HG02981 (cell line): ENCODE results near the gene COL27A1.

ENCODE experiments used
- ATAC-seq: cut with Tn5 transposase; IDR thresholded peaks from one replicate; pipeline ENCODE4 v1.9.1; 2021; ENCODE audit warnings: mild to moderate bottlenecking, moderate library complexity; ENCODE audit not compliant: unreplicated experiment

Gene COL27A1

GRCh38 chr9:114238891-114239875 is 83.8 kb downstream of the COL27A1 start:
- no peak for ATAC-seq

DNA sequence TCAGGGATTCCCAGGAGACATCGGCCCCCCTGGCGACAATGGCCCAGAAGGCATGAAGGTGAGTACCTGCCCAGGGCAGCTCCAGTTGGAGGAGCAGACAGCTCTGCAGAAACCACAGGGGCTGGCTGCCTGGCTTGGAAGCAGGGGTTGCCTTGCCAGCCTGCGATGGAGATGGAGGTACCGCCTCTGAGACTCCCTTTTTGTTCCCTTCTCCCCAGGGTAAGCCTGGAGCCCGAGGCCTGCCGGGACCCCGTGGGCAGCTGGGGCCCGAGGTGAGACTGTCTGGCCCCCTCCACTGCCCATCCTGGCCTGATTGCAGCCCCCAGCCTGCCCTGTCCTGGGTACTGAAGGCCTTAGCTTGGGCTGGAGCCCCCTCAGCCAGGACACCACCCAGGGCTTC is 84.9 kb downstream of the COL27A1 start:
- ATAC-seq = no peak

- ATAC-seq = no peak
Observed at GRCh38 chr9:114240647-114241558, 85.6 kb downstream of the COL27A1 start.

GRCh38 chr9:114242837-114243236 is 87.5 kb downstream of the COL27A1 start:
- ATAC-seq = no peak

DNA sequence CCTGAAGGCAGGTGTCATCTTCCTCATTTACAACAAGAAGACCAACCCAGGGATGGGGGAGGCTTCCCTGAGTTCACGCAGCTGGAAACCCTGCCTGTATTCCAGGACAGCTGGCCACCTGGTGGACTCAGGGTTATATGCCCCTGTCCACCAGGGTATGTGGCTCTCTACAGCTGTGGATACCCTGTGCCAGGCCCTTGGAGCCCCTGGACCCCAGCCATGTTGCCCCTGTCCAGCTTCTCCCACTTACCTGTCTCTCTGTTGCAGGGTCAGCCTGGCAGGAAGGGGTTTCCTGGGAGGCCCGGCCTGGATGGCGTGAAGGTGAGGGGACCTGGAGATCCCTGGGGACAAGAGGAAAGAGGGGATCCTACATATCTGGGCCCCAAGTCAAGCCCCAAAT is 87.9 kb downstream of the COL27A1 start:
- ATAC-seq = no peak

DNA sequence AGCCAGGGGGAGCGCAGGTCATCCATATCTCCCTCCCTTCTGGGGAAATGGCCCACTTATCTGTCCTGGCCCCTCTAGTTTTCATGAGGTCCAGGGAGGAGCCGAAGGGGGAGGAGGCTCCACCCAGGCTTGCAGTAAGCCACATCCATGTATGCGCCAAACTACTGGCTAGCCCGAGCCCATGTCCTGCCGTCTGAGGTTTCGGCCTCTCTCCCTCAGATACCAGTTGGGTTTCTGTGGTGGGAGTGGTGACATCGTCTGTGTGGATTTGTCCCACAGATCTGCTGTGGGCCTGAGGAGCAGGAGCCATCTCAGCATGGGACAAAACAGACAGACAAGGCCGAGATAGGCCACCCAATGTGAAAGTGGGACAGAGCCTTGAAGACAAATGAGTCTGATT is 89.2 kb downstream of the COL27A1 start:
- ATAC-seq = no peak

GRCh38 chr9:114246558-114246957 is 91.2 kb downstream of the COL27A1 start:
- ATAC-seq = no peak

DNA sequence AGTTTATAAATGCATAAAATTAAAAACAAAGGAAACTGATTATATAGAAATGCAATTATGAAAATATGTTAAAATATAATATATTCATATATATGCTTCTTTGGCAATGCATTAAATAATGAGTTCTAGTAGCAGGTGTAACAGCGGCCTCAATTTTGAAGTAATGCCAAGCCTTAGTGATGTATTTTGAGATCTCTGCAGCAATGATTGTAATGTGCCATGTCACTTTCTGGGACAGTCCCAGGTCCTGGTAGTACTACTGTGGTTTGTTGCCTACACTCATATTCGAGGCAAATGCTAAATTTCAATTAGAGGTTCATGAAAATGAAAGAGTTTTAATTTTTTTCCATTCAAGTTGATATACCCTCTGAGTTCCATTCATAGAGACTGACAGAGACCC is 91.7 kb downstream of the COL27A1 start:
- ATAC-seq = no peak

GRCh38 chr9:114247491-114247890 is 92.2 kb downstream of the COL27A1 start:
- no peak for ATAC-seq

- no peak for ATAC-seq
Observed at GRCh38 chr9:114248299-114248707, 93.0 kb downstream of the COL27A1 start.

DNA sequence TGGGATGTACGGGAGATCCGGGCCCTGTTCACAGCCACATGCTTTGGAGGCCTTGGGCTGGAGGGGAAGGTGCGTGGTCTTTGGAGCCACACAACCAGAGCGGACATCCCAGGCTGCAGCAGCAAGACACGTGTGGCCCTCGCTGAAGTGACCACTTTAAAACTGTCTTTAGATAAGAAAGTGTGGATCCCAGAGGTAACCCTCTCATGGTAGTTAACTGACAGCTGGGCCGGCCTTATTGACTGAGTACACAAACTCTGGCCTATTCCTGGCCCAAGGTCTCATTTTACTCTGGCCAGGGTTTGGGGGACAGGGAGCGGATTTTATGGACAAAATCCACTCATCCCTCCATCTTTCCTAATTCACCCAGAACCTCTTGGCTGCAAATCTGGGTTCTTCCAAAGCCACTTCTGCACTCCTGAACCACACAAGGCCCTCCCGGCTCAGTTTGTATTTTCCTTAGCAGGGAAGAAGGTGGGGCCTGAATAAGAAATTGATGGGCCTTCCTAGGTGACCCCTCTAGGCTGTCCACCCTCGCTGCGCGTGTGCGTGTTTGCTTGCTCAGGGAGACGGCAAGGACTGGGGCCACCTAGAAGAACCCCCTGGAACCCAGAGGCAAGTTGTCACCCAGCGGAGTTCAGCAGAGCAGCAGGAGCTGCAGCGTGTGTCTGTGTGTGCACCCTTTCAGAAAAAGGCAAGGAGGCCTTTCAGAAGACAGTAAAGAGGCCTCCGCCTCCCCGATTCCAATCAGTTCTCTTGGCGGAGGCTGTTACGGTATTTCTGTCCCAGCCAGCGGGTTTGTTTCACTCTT is 94.3 kb downstream of the COL27A1 start:
- ATAC-seq = no peak

DNA sequence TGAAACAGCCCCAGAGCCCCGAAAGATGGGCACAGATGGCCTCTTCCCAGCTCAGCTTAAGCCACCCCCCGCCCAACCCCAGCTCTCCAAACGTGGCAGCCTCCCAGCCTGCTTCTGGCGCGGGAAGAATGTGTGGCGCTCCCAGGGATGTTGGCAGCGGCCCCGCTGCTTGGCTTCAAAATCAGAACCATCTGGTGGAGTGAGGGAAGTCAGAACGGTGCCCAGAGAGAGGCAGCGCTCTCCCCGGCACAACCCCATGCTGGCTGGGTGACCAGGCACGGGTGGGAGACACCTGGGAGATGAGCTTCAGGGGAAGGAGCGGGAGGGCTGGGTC is 94.9 kb downstream of the COL27A1 start:
- no peak for ATAC-seq

GRCh38 chr9:114250648-114251047 is 95.3 kb downstream of the COL27A1 start:
- no peak for ATAC-seq

- ATAC-seq = no peak
Observed at GRCh38 chr9:114252394-114252793, 97.1 kb downstream of the COL27A1 start.

- ATAC-seq = no peak
Observed at GRCh38 chr9:114256827-114257328, 101.5 kb downstream of the COL27A1 start.

DNA sequence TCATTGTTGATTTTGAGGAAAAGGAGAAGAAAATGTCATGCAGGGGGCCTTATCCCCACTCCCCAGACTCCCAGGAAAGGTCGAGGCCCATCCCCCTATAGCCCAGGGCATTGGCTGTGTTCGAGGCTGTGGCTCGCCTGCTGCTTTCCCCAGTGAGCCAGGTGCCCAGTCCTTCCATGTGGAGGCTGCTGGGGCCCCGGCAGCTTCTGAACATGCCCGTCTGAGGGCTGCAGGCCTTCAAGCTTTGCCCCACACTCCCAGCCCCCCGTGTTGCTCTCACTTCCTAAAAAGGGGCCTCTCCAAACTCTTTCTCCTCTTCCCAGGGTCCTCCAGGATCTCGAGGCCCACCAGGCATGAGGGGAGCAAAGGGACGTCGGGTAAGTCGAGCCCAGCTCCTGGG is 102.9 kb downstream of the COL27A1 start:
- no peak for ATAC-seq

- ATAC-seq = no peak
Observed at GRCh38 chr9:114258866-114259797, 103.8 kb downstream of the COL27A1 start.

DNA sequence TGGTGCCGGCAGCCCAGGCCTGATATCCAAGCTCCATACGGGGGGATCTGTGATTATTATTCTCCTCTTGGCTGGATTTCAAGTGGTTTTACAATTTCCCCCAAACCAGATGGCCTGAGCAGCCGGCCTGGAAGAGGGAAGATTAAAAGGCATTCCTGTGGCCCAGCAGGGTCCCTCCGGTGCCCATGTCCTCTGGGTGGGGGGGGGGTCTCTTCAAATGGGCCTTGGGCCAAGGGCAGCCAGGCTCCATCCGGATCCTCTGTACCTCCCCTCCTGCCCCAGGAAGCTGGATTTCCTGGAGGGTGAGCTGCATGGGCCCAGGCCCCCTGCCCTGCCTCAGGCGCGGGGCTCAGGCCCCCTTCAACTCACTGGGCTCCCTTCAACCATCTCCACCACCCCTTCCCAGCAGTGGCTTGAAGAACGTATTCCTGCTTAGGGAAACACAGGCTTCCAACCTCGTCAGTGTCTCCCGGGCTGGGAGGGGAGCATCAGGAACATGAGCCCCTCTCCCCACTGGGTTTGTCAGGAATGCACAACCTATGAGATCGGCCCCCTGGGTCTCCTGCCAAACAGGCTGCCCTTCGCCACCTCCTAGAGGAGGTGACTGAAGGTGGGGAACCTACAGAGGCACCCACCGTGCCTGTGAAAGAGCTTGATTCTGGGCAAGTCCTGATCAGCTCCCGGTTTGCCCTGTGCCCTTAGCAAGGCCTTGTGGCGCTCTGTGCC is 104.6 kb downstream of the COL27A1 start:
- ATAC-seq = no peak

DNA sequence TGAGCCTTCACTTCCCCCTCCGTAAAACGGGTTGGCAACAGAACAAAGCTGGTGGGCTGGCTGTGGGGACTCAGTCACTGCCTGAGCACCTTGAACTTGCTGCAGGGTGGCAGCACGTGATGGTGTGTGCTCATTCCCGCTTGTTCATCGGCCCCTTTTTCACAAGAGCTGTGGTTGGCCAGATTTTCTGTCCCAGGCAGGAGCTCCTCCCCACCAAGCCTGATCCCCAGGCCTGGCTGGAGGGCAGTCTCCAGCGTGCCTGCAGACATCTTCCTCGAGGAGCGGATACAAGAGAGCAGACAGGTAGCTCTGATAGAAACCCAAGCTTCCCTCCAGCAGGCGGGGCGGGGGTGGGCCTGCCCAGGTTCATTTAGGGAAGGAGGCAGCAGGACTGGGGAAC is 105.7 kb downstream of the COL27A1 start:
- ATAC-seq = no peak
